Thoracic aorta (tissue), 2 donors: ENCODE measurements around the gene APOBEC2. TPM values are rescaled to one million over a fixed set of nuclear protein-coding genes. Genes with fewer than 3 reads are reported as not detected.
"Not testable (repeated sequence)": the region's sequence is repeated elsewhere in the genome, so short reads cannot be mapped to it uniquely, and the experiment has no call there.

Experiments
- ATAC-seq: fragments of 150-250 bp; one replicate; pipeline ENCODE4 v1.8.0; 2017; ENCODE audit warnings: low read depth; ENCODE audit not compliant: insufficient number of reproducible peaks, low FRiP score
- DNase-seq: peaks from one replicate; pipeline ENCODE4 v3.0.0-alpha.2; 2020; ENCODE audit warnings: low spot score
- H3K27ac ChIP-seq, 2 donors: fragments of 200-600 bp; sonication (generic); 1 replicate in 1 of 2; 2 replicates in 1 of 2; pipeline ENCODE4 v1.5.1; 2016; ENCODE audit warnings: mild to moderate bottlenecking in 2 of 2, moderate library complexity in 2 of 2
- H3K27me3 ChIP-seq: fragments of 200-600 bp; sonication (generic); replicated peaks from 2 replicates; pipeline ENCODE4 v1.6.0; 2016; ENCODE audit warnings: mild to moderate bottlenecking; ENCODE audit not compliant: insufficient read depth
- H3K36me3 ChIP-seq: fragments of 200-600 bp; sonication (generic); one replicate; pipeline ENCODE4 v1.5.1; 2016
- H3K4me1 ChIP-seq, 2 donors: fragments of 200-600 bp; sonication (generic); 1 replicate in 1 of 2; 2 replicates in 1 of 2; pipeline versions ENCODE4 v1.5.1 to v1.6.0; 2016; ENCODE audit warnings: low read depth in 2 of 2, mild to moderate bottlenecking in 1 of 2; ENCODE audit not compliant: control insufficient read depth in 1 of 2
- H3K4me3 ChIP-seq: fragments of 200-600 bp; sonication (generic); 2 replicates; pipeline ENCODE4 v1.5.1; 2016; ENCODE audit warnings: mild to moderate bottlenecking
- H3K9me3 ChIP-seq: fragments of 200-600 bp; sonication (generic); 2 replicates; pipeline ENCODE4 v1.5.1; 2016
- total RNA-seq, 2 donors: library from RNA; depleted of rRNA; stranded (reverse); fragments of >200 nt; gene quantifications; one replicate each; pipeline versions ENCODE4 v1.1.0 to v1.2.3, GENCODE V29; 2016
- TF ChIP-seq, protein P1 (sequence below): fragments of 200-600 bp; sonication (generic); IDR thresholded peaks from one replicate; pipeline ENCODE4 v1.5.1; 2019; ENCODE audit warnings: antibody characterized with exemption

APOBEC2 gene
- total RNA-seq = not detected

DNA sequence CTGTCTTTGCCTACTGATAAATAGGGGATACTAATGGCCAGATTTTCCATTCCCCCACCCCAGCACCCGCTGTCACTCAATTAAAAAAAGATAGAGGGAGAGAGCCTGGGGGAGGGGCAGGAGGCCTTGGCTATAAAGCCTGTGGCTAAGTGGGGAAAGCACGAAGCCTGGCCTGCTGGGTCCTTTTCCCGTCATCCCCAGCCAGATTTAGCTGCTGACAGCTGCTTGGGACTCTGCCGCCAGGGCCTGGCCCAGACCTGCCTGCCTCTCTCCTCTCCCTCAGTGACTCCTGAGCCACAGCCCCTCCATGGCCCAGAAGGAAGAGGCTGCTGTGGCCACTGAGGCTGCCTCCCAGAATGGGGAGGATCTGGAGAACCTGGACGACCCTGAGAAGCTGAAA is at the start of gene APOBEC2:
Gene APOBEC2 (plus strand): TSS at position 162 of the 400 bp plus-strand sequence. CDS start 146 bp downstream, at position 308.
- no peaks in the 10 kb centered on the region for H3K27me3 ChIP-seq
- TF ChIP-seq, protein P1, sequence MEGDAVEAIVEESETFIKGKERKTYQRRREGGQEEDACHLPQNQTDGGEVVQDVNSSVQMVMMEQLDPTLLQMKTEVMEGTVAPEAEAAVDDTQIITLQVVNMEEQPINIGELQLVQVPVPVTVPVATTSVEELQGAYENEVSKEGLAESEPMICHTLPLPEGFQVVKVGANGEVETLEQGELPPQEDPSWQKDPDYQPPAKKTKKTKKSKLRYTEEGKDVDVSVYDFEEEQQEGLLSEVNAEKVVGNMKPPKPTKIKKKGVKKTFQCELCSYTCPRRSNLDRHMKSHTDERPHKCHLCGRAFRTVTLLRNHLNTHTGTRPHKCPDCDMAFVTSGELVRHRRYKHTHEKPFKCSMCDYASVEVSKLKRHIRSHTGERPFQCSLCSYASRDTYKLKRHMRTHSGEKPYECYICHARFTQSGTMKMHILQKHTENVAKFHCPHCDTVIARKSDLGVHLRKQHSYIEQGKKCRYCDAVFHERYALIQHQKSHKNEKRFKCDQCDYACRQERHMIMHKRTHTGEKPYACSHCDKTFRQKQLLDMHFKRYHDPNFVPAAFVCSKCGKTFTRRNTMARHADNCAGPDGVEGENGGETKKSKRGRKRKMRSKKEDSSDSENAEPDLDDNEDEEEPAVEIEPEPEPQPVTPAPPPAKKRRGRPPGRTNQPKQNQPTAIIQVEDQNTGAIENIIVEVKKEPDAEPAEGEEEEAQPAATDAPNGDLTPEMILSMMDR = no peak
- peaks cover 0 to 5% of the 10 kb centered on the region in 2 donors for H3K4me1 ChIP-seq
- DNase-seq (no peak), ATAC-seq (no peak)
- H3K27ac ChIP-seq = no peak within 1 kb of the TSS
- no peak within 1 kb of the TSS for H3K4me3 ChIP-seq
- H3K9me3 ChIP-seq = no peaks in the 10 kb centered on the region
- H3K36me3 ChIP-seq = no peaks in the 10 kb centered on the region

DNA sequence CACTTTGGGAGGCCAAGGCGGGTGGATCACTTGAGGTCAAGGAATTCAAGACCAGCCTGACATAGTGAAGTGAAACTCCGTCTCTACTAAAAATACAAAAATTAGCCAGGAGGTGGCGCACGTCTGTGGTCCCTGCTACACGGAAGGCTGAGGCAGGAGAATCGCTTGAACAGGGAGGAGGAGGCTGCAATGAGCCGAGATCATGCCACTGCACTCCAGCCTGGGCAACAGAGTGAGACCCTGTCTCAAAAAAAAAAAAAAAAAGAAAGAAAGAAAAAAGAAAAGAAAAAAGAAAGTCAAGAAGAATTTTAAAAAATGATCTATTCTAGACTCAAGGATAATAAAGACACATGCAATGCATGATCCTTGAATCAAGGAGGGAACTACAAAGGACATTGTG is 46.8 kb upstream of the APOBEC2 start:
- ATAC-seq, H3K9me3 ChIP-seq, H3K27me3 ChIP-seq, H3K27ac ChIP-seq, H3K36me3 ChIP-seq, DNase-seq, H3K4me3 ChIP-seq, H3K4me1 ChIP-seq: not testable (repeated sequence)
- TF ChIP-seq, protein P1 = peak; percentile 56

DNA sequence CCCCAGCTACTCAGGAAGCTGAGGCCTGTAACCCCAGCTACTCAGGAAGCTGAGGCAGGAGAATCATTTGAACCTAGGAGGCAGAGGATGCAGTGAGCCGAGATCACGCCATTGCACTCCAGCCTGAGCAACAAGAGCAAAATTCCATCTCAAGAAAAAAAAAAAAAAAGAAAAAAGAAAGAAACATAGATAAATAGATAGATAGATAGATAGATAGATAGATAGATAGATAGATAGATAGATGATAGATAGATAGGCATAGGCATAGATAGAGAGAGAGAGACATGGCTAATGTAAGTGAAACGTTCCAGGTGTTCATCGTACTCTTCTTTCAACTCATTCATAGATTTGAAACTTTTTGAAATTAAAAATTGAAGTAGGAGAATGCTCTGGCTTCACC is 46.0 kb upstream of the APOBEC2 start:
- H3K27ac ChIP-seq, ATAC-seq, H3K36me3 ChIP-seq, H3K4me3 ChIP-seq, DNase-seq, H3K4me1 ChIP-seq, H3K27me3 ChIP-seq, H3K9me3 ChIP-seq: not testable (repeated sequence)

DNA sequence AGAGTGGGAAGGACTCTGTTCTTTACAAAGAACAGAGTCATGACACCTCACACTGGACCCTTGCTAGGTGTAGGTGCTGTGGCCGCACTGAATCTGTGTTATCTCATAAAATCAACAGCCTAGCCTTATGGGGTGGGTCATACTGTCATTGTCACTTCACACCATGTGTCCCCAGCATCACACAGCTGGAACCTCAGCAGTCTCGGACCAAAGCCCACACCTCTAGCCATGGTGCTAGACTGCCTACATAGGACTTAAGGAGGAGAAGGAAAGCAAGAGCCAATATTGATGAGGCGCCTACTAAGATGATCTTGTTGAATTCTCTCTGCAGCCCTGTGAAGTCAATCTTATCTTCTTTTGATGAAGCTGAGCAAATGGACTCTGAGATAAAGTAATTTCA is 45.0 kb upstream of the APOBEC2 start:
- Histone ChIP-seq H3K27me3 (no peaks in the 10 kb centered on the region), H3K9me3 (no peaks in the 10 kb centered on the region), H3K4me3 (no peak overlapping the region), H3K27ac (no peak overlapping the region), H3K4me1 (no peaks in the 10 kb centered on the region), H3K36me3 (no peaks in the 10 kb centered on the region)
- ATAC-seq (no peak), DNase-seq (no peak)
- TF ChIP-seq, protein P1 = no peak

DNA sequence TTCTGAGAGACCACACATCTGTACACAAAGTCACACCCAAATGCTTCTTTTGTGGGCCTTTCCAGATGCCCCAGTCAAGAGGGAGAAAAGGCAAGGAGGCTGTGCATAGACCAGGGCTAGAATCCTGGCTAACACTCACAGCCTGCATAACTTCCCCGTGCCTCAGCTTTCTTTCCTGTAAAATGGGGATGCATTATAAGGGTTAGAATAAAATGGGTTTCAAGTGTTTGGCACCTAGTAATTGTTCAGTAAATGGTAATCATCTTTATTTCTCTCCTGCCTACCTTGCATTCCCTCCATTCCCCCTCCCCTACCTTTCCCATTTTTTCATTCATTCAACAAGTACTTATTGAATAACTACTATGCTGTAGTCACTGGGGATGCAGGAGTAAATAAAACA is 43.3 kb upstream of the APOBEC2 start:
- Histone ChIP-seq H3K27me3 (no peaks in the 10 kb centered on the region), H3K9me3 (no peaks in the 10 kb centered on the region), H3K36me3 (no peaks in the 10 kb centered on the region), H3K4me1 (no peaks in the 10 kb centered on the region), H3K27ac (no peak overlapping the region), H3K4me3 (no peak overlapping the region)
- ATAC-seq = no peak
- DNase-seq = no peak
- TF ChIP-seq, protein P1 = no peak

DNA sequence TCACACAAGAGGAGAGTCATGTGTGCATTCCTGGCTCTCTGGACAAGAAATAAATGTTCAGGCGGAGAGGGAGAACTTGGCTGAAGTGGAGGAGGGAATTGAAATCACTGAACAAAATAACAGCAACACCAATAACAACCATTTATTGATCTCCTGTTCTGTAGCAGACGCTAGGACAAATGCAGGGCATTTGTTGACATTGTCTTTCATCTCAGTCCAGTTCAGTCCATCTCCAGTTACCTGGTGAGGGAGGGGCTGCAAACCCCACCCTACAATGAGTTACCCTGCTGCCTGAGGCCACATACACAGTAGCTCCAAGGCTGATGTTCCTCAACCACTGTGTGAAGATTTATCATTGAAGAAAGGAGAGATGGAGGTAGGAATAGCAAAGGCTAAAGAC is 41.3 kb upstream of the APOBEC2 start:
- H3K27ac ChIP-seq = no peak overlapping the region
- no peaks in the 10 kb centered on the region for H3K27me3 ChIP-seq
- H3K4me1 ChIP-seq = no peaks in the 10 kb centered on the region
- no peaks in the 10 kb centered on the region for H3K36me3 ChIP-seq
- no peak overlapping the region for H3K4me3 ChIP-seq
- H3K9me3 ChIP-seq = no peaks in the 10 kb centered on the region
- DNase-seq (no peak), ATAC-seq (no peak)
- TF ChIP-seq, protein P1 = no peak
